HFF-Myc (cell line): ENCODE data around the gene CAPN12.

Experiments used
- DNase-seq: peaks from one replicate; pipeline ENCODE4 v3.0.0-alpha.2; 2011; ENCODE audit warnings: low read depth; ENCODE audit errors: extremely low read depth
- H3K4me3 ChIP-seq: replicated peaks from 2 replicates; pipeline ENCODE4 v1.5.1; 2011; ENCODE audit warnings: low read depth, mild to moderate bottlenecking, control low read depth, low read length
- TF ChIP-seq, protein P1 (sequence below): IDR thresholded peaks from 2 replicates; pipeline ENCODE4 v1.5.1; 2012; ENCODE audit warnings: mild to moderate bottlenecking, low read depth, low read length, control low read depth; ENCODE audit errors: missing control alignments

The CAPN12 gene

DNA sequence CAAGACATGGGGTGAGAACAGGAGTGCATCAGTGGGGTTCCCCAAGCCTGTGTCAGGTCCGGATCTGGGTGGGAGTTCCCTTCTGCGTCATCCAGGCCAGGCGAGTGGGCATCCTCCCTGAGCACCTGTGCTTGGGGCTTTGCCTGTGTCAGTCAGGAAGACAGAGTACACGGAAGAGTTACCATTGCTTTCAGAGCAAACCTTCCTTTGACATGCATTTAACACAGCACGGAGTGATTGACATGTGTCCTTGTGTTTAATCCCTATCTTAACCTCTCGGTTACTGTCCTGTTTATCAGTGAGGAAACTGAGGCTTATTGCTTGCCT is 47.6 kb downstream of the CAPN12 start:
- no peak overlapping the region for H3K4me3 ChIP-seq
- no peak for DNase-seq
- TF ChIP-seq, protein P1, sequence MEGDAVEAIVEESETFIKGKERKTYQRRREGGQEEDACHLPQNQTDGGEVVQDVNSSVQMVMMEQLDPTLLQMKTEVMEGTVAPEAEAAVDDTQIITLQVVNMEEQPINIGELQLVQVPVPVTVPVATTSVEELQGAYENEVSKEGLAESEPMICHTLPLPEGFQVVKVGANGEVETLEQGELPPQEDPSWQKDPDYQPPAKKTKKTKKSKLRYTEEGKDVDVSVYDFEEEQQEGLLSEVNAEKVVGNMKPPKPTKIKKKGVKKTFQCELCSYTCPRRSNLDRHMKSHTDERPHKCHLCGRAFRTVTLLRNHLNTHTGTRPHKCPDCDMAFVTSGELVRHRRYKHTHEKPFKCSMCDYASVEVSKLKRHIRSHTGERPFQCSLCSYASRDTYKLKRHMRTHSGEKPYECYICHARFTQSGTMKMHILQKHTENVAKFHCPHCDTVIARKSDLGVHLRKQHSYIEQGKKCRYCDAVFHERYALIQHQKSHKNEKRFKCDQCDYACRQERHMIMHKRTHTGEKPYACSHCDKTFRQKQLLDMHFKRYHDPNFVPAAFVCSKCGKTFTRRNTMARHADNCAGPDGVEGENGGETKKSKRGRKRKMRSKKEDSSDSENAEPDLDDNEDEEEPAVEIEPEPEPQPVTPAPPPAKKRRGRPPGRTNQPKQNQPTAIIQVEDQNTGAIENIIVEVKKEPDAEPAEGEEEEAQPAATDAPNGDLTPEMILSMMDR, result no peak

DNA sequence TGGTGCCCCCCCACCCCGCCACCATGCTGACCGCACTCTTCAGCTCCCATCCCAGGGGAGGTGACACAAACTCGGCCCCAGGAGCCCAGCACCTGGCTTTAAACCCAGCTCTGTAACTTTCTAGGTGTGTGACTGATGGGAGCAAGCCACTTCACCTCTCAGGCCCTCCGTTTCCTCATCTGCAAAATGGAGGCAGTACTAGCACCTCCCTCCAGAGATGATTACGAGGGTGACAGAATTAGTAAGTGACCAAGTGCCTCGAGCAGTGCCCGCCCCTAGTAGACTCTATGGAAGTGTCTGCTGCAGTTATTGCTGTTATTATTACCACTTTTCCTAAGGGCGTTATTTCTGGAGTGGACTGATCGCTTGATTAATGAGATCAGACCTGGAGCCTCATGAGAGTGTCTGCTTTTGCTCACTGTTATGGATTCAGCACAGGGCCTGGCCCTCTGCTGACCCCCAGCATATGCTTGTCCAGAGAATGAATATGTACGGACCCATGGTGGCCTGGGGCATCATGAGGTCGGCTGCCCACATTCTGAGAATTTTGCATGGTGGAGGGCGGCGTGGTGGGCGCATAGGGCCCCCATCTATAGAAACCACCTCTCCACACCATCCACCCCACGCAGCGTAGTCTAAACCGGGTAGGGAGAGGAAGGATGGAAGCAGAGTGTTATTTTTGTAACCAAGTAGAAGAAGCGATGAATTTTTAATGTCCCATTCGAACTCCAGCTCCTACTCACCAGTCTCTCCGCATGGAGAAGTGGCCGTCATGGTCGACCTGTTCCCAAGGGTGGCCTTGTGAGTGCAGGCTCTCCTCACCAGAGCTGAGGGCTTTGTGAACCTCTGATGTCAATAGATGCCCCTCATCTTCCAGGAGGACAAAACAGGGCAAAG is 48.2 kb downstream of the CAPN12 start:
- TF ChIP-seq, protein P1, result no peak
- H3K4me3 ChIP-seq, result no peak overlapping the region

DNA sequence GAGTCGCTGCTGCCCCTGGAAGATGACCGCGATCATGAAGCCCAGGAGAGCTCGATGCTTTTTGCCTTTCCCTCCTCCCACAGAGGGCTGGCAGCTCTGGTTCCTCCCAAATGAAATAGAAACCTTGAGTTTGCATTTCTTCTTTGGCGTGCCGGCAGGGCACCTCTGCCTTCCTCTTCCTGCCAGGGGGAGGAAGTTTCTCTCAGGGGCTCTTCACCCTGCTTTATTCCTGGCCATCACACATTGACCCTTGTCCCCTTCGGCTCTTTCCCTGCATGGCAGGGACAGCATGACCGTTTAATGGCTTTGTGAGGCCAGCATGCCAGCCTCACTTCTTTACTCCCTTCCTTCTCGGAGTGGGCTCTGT is 49.0 kb downstream of the CAPN12 start:
- TF ChIP-seq, protein P1, result no peak
- DNase-seq, result no peak
- H3K4me3 ChIP-seq, result no peak overlapping the region

More for the DNA sequence above, 48.2 kb downstream of the CAPN12 start:
- no peak for DNase-seq

DNA sequence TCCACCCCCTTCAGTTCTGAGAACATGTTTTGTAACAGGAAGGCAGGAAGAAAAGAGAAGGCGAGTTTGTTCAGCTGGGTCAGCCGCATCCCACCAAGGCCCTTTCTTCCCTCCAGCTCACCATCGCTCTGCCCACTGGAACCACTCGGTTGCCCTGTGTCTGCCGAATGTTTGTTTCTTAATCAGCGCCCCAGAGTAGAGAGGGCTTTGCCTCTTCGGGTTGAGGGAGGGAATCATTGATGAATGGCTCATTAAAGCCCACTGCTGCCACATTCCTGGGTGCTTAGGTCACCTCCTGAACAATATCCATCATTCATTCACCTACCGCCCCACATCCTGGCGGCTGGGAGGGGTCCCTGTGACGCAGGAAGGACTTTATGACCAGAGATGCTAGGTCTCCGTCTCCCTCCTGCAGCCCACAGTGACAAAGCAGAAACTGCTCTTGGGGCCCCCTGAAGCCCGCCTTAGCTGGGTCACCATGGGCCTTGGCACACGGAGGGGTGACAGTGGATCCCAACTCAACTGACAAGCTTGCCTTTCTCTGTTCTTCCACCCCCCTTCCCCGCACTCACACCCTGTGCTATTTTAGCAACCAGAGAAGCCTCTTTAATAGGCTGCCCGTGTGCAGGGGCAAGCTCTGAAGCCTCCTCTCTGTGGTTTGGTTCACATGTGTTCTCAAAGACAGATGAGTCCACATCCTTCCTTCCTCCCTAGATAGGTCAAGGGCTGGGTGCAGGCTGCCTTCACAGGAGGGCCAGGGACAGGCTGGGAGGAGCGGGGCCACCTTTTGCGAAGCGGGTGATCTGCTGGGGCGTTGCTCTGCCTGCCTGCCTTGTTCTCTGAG is 50.7 kb downstream of the CAPN12 start:
- H3K4me3 ChIP-seq, result no peak overlapping the region
- TF ChIP-seq, protein P1, result no peak
- peak; percentile 58 for DNase-seq

DNA sequence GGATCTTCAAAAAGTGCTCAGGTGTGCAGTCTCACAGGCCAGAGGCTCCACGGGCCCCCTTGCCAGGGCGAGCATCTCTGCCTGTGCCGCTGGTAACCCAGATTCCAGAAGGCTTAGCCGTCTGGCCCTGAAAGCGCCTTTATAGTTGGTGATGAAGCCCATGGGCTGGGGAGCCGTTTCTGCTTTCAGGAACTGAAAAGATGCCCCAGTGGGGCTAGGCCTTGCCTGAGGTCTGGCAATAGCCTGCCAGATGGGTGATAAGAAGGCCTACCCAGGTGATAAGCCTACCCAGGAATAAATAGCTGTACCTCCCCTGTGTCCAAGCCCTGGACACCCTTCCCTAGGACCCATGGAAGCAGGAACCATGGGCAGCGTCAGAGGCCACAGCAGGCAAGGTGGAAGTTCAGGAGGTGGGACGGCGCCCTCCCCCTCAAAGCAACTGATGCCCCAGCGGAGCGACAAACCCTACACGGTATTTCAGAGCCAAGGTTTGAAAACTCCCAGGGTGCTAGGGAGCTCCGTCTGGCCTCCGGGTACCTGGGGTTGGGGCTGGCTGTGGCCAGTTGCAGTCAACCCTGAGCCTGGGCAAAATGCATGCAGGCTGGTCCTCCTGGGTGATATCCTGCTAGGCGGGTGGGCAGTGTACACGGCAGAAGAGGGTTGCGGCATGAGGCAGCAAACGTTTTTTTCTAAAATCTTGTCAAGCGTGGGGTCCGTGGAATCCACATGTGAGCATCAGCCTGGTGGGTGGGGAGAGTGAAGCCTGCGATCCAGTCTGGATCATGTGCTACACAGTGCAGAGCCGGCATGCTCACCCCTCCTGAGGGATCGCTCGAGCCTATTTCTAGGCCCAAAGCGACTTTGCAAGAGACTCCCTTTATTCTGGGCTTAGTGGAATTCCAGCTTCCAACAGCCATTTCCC is 51.6 kb downstream of the CAPN12 start:
- H3K4me3 ChIP-seq, result no peak overlapping the region
- TF ChIP-seq, protein P1, result no peak
- DNase-seq, result no peak

DNA sequence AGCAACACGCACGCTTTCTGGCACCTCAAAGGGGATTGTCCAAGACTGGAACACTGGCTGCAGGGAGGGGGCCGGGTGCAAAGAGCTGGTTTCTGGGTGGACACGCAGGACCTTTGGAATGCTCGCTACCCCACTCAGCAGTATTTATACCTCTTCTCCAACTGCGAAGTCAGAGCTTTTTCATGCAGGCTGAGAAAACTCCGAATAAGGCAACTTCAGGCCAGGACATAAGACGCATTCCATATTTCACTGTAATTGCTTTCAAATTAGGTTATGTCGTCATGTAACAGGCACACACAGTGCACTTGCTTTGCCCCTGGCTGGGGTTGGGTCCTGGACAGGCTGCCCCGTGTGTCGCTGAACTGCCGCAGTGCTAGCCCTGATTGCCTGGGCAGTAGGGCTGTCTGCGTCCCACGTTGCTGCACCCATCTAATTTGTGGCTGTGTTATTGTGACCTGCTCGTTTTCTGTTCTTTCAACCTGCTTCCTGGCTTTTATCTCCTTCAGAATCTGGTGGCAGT is 52.3 kb downstream of the CAPN12 start:
- TF ChIP-seq, protein P1, result no peak

More for the DNA sequence above, 52.3 kb downstream of the CAPN12 start:
- peak; percentile 69 for DNase-seq
- no peak overlapping the region for H3K4me3 ChIP-seq
